ENCODE measurements around the gene SNX32.

SNX32 gene

DNA sequence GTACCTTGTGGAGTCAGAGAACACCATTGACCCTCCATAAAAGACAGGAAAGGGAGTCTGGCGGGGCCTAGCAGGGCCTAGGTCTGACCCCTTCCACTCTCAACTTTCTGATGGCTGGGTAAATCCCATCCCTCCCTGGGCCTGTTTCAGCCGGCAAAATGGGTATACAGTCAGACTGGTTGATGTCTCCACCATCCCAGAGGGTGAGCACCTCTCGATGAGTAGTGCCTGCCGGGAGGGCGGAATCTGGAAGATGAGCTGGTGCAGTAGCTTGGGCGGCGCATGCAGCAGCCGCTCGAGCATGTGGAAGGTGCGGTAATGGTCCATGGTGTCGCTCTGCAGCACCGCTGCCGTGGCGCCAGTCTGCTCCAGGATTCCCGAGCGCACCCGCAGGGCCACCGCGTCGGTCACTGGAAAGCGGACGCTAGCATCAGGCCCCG, 54.0 kb downstream of the SNX32 start:
- peak; percentile 27 for DNase-seq

GRCh38 chr11:65888163-65888814, 54.5 kb downstream of the SNX32 start, which contains the start of gene FIBP:
Gene FIBP, minus strand, starts transcription at chr11:65888471. Its CDS starts 53 bp downstream, at chr11:65888418.
- peak; percentile 97 for DNase-seq

DNA sequence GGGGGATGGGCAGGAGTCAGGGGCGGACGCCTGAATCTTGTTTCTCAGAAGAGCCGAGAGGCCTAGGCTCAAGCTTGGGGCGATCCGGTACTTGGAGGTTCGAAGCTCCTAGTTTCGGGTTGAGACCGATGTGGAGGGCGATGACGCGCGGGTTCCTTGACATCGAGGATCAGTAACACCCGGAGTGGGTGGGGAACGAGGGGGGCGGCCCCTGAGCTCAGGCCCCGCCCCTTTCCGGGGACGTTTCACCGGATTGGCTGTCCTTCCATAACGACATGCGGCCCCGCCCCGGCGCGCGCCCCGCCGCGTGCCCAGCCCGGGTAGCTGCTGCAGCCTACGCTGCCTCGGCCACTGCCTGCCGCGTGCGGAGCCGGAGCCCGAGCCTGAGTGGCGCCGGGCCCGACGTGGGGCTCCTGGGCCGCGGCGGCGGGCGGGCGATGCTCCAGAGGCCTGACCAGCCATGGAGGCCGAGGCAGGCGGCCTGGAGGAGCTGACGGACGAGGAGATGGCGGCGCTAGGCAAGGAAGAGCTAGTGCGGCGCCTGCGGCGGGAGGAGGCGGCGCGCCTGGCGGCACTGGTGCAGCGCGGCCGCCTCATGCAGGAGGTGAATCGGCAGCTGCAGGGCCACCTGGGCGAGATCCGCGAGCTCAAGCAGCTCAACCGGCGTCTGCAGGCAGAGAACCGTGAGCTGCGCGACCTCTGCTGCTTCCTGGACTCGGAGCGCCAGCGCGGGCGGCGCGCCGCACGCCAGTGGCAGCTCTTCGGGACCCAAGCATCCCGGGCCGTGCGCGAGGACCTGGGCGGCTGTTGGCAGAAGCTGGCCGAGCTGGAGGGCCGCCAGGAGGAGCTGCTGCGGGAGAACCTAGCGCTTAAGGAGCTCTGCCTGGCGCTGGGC, 56.8 kb downstream of the SNX32 start, which contains the start of gene CCDC85B:
Gene CCDC85B, plus strand, starts transcription at position 350 of the 895 bp plus-strand sequence. Its CDS starts 111 bp downstream, at position 461.
- DNase-seq: peak; percentile 99

GRCh38 chr11:65891219-65892136, 57.7 kb downstream of the SNX32 start:
- DNase-seq: no peak

DNA sequence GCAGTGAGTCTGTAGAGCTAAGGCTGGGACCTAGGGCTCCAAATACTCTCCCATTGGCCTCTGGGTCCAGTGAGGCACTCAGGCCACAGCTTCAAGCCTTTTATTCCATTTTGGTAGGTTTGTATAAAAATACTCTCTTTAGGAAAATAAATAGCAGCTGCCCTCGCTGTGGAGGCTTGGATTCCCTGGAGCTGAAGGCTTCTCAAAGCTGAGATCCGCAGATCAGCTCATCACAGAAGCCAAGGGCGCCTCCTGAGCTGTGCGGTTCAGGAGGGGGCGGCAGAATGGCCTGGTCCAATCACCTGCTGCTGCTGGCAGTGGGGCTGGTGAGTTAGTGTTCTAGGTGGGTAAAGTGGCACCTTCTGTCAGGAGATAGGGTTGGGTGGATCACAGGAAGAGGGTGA, 58.4 kb downstream of the SNX32 start:
- DNase-seq: peak; percentile 55

DNA sequence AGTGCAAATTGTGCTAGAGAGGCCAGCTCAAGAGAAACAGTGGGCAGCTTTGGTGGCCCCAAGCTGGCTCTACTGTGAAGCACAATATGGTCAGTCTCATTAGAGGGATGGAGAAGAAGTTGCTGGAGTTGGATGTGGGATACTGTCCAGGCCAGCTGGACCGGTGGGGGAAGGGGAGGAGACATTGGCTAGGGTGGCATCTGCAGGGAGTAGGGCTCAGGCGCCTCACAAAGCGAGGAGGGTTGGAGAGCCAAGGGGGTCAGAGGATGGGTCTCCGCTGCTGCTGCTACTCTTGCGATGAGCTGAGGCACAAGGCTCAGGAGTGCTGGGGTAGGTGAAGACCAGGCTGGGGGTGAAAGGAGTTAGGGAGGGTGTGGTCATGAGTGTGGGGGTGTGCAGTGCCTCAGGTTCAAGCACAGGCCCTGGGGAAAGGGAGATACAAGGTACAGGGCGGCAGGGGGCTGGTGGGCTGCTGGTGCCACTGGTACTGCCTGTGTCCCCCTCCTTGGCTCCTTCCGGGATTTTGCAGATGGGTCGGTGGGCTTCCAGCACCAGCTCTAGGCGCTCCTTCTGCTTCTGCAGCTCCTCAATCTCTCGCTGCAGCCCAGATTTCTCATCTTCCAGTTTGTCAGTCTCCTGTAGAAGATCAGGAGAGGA, 59.0 kb downstream of the SNX32 start:
- no peak for DNase-seq

GRCh38 chr11:65894034-65894591, 60.4 kb downstream of the SNX32 start:
- DNase-seq: no peak

- DNase-seq: no peak
Measured at GRCh38 chr11:65895482-65895981, 61.8 kb downstream of the SNX32 start.

DNA sequence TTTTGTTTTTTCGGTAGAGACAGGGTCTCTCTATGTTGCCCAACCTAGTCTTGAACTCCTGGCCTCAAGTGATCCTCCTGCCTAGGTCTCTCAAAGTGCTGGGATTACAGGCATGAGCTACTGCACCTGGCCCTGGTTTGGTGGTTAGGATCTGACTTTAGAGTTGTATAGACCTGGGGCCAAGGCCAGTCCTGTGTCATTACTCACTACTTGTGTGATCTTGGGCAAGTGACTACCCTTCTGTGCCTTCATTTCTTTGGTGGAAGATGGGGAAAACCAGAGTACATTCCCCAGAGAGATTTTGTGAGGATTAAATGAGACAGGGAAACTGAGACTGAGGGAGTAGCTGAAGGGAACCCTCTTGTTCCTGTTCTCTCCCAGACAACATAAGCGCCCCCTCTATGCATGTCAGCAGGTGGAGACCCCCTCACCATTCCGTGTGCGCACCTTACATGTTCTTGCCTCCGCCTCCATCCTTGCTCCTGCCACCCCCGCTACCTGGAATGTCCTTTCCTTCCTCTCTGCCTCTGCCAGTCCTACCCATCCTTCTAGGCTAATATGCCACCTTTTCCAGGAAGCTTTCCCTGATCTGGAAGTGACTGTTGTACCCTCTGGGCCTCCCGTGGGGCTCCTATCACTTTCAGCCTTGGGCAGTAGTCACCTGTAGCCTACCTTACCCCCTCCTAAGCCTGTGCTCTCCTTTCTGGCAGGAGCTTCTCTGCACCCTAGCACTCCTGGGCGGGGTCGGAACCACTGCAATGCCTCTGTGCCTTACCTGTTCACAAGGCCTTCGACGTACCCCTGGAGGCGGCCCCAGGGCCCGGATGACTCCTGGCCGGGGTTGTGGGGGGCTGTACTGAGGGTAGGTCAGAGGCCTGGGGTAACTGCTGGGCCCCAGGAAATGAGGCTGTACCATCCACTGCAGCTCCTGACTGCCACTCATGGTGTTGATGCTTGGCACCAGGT, 62.6 kb downstream of the SNX32 start:
- DNase-seq: no peak

DNA sequence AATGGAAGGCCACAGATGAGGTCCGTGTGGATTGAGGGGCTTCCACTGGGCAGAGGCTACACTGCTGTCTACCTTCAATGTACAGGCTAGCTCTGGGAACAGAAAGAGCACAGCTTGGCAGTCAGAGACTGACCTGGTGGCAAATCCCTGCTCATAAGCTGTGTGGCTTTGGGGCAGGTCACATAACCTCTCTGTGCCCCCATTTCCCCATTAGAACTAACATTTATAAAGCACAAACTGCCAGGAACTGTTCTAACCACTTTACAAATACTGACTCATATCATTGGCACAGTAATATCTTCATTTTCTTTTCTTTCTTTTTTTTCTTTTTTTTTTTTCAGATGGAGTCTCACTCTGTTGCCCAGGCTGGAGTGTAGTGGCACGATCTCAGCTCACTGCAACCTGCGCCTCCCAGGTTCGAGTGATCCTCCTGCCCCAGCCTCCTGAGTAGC, 63.3 kb downstream of the SNX32 start:
- DNase-seq: no peak

DNA sequence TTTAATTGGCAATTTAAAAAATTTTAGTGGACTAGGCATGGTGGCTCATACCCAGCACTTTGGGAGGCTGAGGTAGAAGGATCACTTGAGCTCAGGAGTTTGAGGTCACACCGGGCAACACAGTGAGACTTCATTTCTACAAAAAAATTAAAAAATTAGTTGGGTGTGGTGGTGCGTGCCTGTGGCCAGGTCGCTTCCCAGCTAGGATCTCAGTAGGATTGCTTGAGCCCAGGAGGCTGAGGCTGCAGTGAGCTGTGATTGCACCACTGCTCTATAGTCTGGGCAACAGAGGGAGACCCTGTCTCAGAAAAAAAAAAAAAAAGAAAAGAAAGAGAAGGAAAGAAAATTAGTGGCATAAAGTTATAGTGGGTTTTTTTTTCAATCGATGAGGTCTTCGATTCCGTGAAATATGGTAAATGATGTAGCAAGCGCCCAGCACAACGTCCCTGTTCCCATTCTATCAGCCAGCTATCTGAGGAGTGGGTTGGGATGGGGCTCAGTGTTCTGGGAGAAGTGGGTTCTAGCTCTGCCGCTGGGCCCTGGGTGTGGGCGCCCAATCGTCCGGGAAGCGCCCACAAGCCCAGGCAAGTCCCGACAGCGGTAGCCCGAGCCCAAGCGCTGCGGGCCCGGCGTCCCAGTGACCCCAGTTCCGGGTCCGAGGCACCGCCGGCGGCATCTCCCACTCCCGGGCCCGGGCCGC, 65.0 kb downstream of the SNX32 start:
- no peak for DNase-seq

GRCh38 chr11:65899356-65900124, 65.8 kb downstream of the SNX32 start:
- peak; percentile 82 for DNase-seq

- peak; percentile 96 for DNase-seq
Measured at GRCh38 chr11:65900125-65900898, 66.5 kb downstream of the SNX32 start, which contains the start of gene FOSL1. Gene FOSL1, minus strand, starts transcription at chr11:65900388. Its CDS starts 49 bp downstream, at chr11:65900339.

GRCh38 chr11:65900899-65901180, 67.1 kb downstream of the SNX32 start:
- no peak for DNase-seq

- DNase-seq: no peak
Measured at GRCh38 chr11:65903068-65903481, 69.3 kb downstream of the SNX32 start.

Data from stimulated activated CD4-positive, alpha-beta T cell treated with anti-CD3 and anti-CD28 coated beads, Interleukin-1b, Interleukin-23, amount 100 ng/mL, for 48 hours (primary cell).